GM13977 (cell line): ENCODE results near the gene KIF26A.
"Not testable (repeated sequence)": the region's sequence is repeated elsewhere in the genome, so short reads cannot be mapped to it uniquely, and the experiment has no call there.

Experiments
- DNase-seq: peaks from one replicate; pipeline ENCODE4 v3.0.0; 2012; ENCODE audit warnings: low spot score
- in situ Hi-C: fragments of 300-500 bp; cut with MboI; formaldehyde crosslinking; loops from one replicate; pipeline ENCODE4 v1.12.0; 2022; ENCODE audit warnings: low sequenced_read_pairs, low pct_unique_long_range_greater_than_20kb, mixed read lengths, inconsistent platforms; ENCODE audit not compliant: unreplicated experiment
- TF ChIP-seq, protein P1 (sequence below): IDR thresholded peaks from 2 replicates; pipeline ENCODE4 v1.5.1; 2012; ENCODE audit warnings: mild to moderate bottlenecking, control low read depth; ENCODE audit not compliant: insufficient read depth; ENCODE audit errors: extremely low read depth, missing control alignments

Gene KIF26A

DNA sequence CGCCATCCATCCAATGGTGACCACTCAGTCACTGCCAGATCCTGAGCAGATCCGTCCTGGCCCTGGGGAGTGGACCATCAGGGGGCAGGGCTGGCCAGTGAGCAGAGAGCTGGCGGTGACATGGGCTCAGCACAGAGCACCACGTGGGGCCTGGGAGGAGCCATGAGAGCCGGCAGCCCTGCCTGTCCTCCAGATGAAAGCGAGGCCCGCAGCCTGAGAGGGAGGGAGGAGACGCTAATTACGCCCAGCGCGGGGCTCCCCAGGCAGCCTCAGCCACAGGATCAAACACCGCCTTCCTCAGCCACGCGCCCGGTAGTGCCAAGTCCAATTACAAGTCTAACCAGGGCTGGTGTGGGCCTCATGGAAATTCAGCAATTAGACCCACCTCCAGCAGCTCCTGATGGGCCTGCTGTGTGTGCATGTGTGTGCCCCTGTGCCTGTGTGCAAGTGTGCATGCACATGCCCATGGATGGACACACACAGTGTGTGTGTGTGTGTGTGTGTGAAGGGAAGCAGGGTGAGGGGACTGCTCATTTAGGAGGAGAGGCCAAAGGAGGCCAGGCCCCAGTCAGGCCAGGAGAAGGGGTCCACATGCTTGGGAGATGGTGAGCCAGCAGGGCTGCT lies 68.0 kb downstream of the KIF26A start:
- TF ChIP-seq, protein P1, sequence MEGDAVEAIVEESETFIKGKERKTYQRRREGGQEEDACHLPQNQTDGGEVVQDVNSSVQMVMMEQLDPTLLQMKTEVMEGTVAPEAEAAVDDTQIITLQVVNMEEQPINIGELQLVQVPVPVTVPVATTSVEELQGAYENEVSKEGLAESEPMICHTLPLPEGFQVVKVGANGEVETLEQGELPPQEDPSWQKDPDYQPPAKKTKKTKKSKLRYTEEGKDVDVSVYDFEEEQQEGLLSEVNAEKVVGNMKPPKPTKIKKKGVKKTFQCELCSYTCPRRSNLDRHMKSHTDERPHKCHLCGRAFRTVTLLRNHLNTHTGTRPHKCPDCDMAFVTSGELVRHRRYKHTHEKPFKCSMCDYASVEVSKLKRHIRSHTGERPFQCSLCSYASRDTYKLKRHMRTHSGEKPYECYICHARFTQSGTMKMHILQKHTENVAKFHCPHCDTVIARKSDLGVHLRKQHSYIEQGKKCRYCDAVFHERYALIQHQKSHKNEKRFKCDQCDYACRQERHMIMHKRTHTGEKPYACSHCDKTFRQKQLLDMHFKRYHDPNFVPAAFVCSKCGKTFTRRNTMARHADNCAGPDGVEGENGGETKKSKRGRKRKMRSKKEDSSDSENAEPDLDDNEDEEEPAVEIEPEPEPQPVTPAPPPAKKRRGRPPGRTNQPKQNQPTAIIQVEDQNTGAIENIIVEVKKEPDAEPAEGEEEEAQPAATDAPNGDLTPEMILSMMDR = no peak
- DNase-seq = no peak
- in situ Hi-C loops = no loop called here

DNA sequence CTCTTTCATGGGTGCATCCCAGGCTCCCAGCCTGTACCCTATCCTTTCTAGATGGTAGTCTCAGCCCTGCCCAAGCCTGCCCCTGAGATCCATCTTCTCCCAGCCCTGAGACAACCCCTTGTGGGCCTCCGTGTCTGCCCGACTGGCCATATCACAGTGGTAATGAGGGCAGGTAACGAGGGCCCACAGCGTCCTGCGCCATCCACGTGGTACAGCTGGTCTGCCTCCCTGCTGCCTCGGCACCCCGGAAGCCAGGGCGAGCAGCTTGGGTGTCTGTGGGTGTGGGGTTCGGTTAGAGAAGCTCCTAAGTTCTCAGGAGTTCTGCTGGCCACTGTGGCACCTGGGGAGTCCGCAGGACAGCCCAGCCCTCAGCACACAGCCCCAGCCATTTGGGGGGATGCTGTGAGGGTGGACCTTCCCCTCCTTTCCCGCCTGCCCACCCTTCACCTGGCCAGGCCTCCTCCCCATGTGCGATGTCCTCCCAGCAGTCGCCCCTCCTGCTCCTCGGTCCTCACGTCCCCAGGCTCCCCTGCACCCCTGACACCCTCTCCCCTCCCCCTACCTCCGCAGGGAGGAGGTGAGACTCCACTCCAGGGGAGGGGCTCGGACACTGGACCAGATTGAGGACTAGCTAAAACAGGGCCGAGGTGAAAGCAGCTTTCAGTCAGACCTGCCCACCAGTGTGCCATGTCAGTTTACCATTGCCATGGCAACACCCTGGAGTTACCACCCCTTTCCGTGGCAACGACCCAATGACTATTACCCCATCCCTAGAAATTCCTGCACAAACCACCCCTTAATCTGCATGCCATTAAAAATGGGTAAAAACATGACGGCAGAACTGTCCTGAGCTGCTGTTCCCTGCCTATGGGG lies 69.0 kb downstream of the KIF26A start:
- in situ Hi-C loops = no loop called here
- DNase-seq = no peak
- TF ChIP-seq, protein P1 = no peak

DNA sequence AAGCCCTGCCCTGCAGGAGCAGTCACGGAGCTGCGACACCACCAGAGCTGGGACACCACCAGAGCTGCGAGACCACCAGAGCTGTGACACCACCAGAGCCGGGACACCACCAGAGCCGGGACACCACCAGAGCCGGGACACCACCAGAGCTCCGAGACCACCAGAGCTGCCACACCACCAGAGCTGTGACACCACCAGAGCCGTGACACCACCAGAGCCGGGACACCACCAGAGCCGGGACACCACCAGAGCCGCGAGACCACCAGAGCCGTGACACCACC lies 69.6 kb downstream of the KIF26A start:
- in situ Hi-C loops, DNase-seq: not testable (repeated sequence)

DNA sequence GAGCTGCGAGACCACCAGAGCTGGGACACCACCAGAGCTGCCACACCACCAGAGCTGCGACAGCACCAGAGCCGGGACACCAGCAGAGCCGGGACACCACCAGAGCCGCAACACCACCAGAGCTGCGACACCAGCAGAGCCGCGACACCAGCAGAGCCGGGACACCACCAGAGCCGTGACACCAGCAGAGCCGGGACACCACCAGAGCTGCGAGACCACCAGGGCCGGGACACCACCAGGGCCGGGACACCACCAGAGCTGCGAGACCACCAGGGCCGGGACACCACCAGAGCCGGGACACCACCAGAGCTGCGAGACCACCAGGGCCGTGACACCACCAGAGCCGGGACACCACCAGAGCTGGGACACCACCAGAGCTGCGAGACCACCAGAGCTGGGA lies 69.9 kb downstream of the KIF26A start:
- in situ Hi-C loops, DNase-seq: not testable (repeated sequence)

DNA sequence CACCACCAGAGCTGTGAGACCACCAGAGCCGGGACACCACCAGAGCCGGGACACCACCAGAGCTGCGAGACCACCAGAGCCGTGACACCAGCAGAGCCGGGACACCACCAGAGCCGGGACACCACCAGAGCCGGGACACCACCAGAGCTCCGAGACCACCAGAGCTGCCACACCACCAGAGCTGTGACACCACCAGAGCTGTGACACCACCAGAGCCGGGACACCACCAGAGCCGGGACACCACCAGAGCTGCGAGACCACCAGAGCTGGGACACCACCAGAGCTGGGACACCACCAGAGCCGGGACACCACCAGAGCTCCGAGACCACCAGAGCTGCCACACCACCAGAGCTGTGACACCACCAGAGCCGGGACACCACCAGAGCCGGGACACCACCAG lies 70.7 kb downstream of the KIF26A start:
- DNase-seq, in situ Hi-C loops: not testable (repeated sequence)

DNA sequence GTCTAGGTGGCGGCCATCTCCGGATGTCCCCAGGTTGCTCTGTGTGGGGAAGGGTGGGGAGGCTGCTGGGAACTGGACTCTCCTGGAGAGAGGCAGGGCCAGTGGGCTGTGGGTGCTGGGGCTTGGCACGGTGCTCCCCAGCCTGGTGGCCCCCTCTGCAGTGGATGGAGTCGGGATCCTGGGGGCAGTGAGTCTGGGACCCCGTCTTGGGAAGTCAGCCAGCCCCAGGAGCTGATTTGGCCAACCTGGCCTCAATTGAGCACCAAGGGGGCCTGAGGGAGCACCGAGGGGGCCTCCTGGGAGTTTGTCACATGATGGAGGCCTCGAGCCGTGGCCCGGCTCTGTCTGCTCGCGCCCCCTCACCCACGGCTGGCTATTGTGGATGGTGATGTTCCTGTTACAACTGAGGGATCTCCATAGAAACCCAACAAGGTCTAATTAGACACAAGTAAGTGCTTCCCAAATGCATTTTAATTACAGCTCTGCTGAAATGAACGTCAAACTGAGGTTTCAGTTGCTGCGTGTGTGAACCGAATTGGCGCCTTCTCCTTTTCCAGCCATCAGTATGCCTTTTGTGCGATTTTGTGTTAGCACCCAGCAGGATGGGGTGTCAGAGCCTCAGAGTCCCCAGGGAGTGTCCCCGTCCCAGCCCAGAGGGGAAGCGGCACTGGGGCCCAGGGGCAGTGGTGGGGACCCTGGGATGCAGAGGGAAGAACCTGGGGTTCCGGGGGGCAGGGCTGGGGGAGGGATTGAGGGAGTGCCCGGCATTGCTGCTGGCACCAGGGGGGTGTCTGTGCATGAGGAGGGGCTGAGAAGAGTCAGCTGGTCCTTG lies 71.8 kb downstream of the KIF26A start:
- DNase-seq = no peak
- in situ Hi-C loops = no loop called here
- TF ChIP-seq, protein P1 = no peak

DNA sequence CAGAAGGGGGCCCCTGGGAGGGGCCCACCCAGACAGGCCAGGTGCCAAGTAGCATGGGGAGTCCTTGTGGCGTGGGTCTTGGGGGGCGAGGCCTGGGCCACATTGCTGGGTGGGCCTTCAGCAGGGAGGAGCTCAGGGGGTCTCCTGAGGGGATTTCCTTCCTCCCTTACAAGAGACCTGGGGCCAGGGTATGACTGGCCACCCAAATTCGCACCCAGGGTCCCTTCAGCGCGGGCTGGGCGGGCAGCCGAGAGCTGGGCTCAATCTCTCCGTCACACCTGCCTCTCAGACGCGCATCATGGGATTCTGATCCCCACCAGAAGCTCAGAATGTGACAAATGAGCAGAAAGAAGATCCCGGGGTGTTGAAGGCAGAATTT lies 72.4 kb downstream of the KIF26A start:
- TF ChIP-seq, protein P1 = no peak
- DNase-seq = no peak
- in situ Hi-C loops = no loop called here

DNA sequence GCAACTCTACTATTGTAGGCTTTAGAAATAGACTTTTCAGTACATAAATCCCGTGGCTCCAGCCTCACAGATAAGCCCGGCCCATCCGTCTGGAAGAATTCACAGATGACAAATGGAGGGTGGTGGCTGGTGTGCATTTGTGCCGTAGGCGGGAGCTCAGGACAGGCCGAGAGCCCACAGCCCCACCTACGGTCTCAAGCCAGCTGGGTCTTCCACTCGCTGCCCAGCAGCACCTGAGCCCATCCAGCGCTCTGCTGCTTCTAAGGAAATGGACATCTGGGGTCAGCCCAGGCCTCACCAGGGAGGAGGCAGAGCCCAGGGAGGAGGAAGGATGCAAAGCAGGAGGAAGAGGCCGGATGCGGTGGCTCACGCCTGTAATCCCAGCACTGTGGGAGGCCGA lies 72.8 kb downstream of the KIF26A start:
- TF ChIP-seq, protein P1 = no peak
- in situ Hi-C loops = no loop called here

More for the DNA sequence above, 72.8 kb downstream of the KIF26A start:
- no peak for DNase-seq
